T-helper 1 cell treated with Interleukin-12 subunit alpha and Interleukin-12 subunit beta and Interleukin-4 antibody, amounts not matched to agents 30 μg/mL and 1 μg/mL, for 36 hours (primary cell): ENCODE data around the gene OR51G2.

Experiments used
- H3K27ac Mint-ChIP-seq: one replicate; pipeline ENCODE4 v1.8.0; 2021; ENCODE audit warnings: mild to moderate bottlenecking, mixed read lengths
- H3K27me3 Mint-ChIP-seq: one replicate; pipeline ENCODE4 v1.8.0; 2021; ENCODE audit warnings: low read depth, mixed read lengths
- H3K36me3 Mint-ChIP-seq: one replicate; pipeline ENCODE4 v1.8.0; 2021; ENCODE audit warnings: low read depth, mixed read lengths
- H3K4me1 Mint-ChIP-seq: one replicate; pipeline ENCODE4 v1.8.0; 2021; ENCODE audit warnings: low read depth, mixed read lengths
- H3K4me3 Mint-ChIP-seq: one replicate; pipeline ENCODE4 v1.8.0; 2021; ENCODE audit warnings: mild to moderate bottlenecking, moderate library complexity, mixed read lengths
- H3K9me3 Mint-ChIP-seq: one replicate; pipeline ENCODE4 v1.8.0; 2021; ENCODE audit warnings: mixed read lengths

OR51G2 gene

DNA sequence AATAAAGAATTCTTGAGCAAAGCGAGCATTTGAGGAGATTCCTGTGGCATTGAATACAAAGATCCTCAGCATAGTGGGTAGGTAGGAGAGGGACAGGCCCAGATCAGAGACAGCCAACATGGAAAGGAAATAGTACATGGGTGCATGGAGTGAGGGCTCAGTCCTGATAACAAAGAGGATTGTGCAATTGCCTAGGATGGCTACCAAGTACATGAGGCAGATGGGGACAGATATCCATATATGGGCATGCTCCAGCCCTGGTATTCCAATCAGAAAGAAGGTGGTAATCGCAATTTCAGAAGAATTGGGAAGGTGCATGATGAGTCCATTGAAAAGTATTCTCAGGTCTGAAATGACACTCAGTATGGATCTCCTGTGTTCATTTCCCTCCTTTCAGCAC, 28.9 kb downstream of the OR51G2 start:
- no peaks in the 10 kb centered on the region for H3K4me1 Mint-ChIP-seq
- H3K4me3 Mint-ChIP-seq: no peak overlapping the region
- H3K27ac Mint-ChIP-seq: no peak overlapping the region
- H3K9me3 Mint-ChIP-seq: no peaks in the 10 kb centered on the region
- no peaks in the 10 kb centered on the region for H3K27me3 Mint-ChIP-seq
- no peaks in the 10 kb centered on the region for H3K36me3 Mint-ChIP-seq

DNA sequence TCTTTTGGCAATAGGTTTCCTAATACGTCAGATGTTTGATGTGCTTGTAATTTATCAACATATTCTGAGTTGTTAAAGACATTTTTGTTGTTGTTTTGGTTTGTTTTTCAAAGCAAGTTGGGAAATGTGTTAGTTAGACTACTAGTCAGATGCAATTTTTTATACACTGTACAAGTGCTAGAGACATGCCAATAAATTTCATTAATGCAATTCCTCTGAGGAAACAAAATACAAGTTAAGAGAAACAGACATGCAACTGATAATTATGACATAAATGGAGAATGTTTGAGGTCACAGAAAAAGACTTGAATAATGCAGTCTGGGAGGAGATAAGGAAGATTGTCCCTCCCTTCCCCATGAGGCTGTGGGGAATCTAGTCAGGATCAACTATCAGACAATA, 31.6 kb downstream of the OR51G2 start:
- H3K9me3 Mint-ChIP-seq: no peaks in the 10 kb centered on the region
- H3K4me3 Mint-ChIP-seq: no peak overlapping the region
- H3K4me1 Mint-ChIP-seq: no peaks in the 10 kb centered on the region
- H3K27me3 Mint-ChIP-seq: no peaks in the 10 kb centered on the region
- H3K27ac Mint-ChIP-seq: no peak overlapping the region
- no peaks in the 10 kb centered on the region for H3K36me3 Mint-ChIP-seq

DNA sequence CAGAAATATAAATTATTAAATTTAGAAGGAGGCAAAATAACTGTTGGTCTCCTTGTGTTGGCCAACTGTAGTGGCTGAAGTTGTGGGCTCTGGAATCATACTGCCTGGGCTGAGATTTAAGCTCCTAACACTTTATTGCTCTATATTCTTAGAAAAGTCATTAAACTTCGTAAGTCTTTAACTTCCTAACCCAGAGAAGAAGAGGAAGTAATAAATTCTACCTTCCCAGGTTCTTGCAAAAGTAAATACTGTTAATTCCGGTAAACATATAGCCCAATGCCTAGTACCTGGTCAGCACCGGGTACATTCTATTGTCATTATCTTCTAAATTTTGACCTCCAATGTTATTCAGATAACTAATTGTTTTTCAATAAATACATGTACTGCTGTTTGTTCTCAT, 33.0 kb downstream of the OR51G2 start:
- no peaks in the 10 kb centered on the region for H3K27me3 Mint-ChIP-seq
- H3K9me3 Mint-ChIP-seq: no peaks in the 10 kb centered on the region
- no peak overlapping the region for H3K27ac Mint-ChIP-seq
- no peak overlapping the region for H3K4me3 Mint-ChIP-seq
- no peaks in the 10 kb centered on the region for H3K36me3 Mint-ChIP-seq
- H3K4me1 Mint-ChIP-seq: no peaks in the 10 kb centered on the region

DNA sequence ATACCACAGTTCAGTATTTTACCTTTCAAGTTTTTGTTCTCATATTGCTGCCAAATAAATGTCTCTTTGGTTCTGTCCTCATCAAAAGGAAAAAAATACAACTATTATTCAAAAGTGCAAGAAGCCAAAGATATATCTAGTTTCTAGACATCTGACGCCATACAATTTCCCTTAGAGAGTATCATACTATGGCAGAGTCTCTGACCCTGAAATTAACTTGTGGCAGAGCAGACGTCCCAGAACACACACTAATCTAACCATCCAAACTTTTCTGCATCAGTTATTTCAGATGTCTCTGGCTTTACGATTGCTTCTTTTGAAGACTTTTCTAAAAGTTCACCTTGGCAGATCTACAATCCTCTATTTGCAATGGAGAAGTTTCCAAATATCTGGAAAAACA, 34.8 kb downstream of the OR51G2 start:
- no peak overlapping the region for H3K27ac Mint-ChIP-seq
- H3K4me1 Mint-ChIP-seq: no peaks in the 10 kb centered on the region
- no peaks in the 10 kb centered on the region for H3K27me3 Mint-ChIP-seq
- no peaks in the 10 kb centered on the region for H3K9me3 Mint-ChIP-seq
- no peaks in the 10 kb centered on the region for H3K36me3 Mint-ChIP-seq
- H3K4me3 Mint-ChIP-seq: no peak overlapping the region

DNA sequence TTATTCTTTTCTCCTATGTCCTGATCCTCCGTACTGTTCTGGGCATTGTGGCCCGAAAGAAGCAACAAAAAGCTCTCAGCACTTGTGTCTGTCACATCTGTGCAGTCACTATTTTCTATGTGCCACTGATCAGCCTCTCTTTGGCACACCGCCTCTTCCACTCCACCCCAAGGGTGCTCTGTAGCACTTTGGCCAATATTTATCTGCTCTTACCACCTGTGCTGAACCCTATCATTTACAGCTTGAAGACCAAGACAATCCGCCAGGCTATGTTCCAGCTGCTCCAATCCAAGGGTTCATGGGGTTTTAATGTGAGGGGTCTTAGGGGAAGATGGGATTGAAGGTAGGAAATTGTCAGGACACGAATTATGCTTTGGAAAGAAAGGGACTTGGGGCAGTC, 36.6 kb downstream of the OR51G2 start:
- no peaks in the 10 kb centered on the region for H3K27me3 Mint-ChIP-seq
- H3K4me3 Mint-ChIP-seq: no peak overlapping the region
- no peaks in the 10 kb centered on the region for H3K9me3 Mint-ChIP-seq
- no peaks in the 10 kb centered on the region for H3K4me1 Mint-ChIP-seq
- no peak overlapping the region for H3K27ac Mint-ChIP-seq
- no peaks in the 10 kb centered on the region for H3K36me3 Mint-ChIP-seq

DNA sequence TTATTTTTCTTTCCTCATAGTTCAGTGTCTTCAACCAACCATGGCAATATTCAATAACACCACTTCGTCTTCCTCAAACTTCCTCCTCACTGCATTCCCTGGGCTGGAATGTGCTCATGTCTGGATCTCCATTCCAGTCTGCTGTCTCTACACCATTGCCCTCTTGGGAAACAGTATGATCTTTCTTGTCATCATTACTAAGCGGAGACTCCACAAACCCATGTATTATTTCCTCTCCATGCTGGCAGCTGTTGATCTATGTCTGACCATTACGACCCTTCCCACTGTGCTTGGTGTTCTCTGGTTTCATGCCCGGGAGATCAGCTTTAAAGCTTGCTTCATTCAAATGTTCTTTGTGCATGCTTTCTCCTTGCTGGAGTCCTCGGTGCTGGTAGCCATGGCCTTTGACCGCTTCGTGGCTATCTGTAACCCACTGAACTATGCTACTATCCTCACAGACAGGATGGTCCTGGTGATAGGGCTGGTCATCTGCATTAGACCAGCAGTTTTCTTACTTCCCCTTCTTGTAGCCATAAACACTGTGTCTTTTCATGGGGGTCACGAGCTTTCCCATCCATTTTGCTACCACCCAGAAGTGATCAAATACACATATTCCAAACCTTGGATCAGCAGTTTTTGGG, 37.2 kb downstream of the OR51G2 start, which contains the start of gene OR51T1:
Gene OR51T1, plus strand, starts transcription at position 41 of the 641 bp plus-strand sequence. Its CDS starts 0 bp downstream, at position 41.
- Mint-ChIP-seq H3K27me3 (no peaks in the 10 kb centered on the region), H3K27ac (no peak within 1 kb of the TSS), H3K36me3 (no peaks in the 10 kb centered on the region), H3K9me3 (no peaks in the 10 kb centered on the region), H3K4me1 (no peaks in the 10 kb centered on the region), H3K4me3 (no peak within 1 kb of the TSS)

DNA sequence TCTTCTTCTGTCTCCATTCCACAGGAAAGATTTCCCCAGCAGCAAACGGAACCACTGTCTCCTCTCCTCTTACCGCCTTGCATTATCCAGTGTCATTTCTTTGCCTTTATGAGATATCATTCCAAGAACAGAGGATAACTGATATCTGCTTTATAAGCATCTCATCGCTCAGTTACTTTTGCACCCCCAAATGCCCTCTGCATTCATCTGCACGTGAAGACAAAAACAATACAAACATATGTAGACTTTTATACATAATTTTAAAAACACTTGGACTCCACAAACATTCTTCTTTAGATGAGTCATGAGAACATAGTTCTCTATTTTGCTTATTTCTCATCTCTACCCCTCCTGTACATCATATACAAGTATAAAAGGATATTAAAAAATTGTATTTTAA, 38.0 kb downstream of the OR51G2 start:
- H3K9me3 Mint-ChIP-seq: no peaks in the 10 kb centered on the region
- no peak overlapping the region for H3K27ac Mint-ChIP-seq
- no peak overlapping the region for H3K4me3 Mint-ChIP-seq
- H3K27me3 Mint-ChIP-seq: no peaks in the 10 kb centered on the region
- no peaks in the 10 kb centered on the region for H3K36me3 Mint-ChIP-seq
- H3K4me1 Mint-ChIP-seq: no peaks in the 10 kb centered on the region

DNA sequence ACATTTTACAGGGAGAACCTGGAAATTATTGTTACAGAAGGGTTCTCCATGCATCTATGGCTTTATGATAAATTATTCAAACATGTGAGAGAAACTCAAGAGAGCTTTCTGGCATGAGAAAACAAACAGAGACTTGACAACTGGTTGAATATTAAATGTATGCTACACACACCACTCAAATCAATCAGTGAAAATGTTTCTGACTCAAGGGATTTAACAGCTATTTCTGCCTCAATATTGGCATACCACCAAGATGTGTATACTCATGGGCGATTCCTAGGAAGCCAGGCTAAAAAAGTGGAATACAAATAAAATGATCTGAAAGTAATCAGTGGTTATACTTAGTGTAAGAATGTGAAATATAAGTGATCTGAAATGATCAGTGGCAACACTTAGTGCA, 53.3 kb downstream of the OR51G2 start:
- no peaks in the 10 kb centered on the region for H3K36me3 Mint-ChIP-seq

DNA sequence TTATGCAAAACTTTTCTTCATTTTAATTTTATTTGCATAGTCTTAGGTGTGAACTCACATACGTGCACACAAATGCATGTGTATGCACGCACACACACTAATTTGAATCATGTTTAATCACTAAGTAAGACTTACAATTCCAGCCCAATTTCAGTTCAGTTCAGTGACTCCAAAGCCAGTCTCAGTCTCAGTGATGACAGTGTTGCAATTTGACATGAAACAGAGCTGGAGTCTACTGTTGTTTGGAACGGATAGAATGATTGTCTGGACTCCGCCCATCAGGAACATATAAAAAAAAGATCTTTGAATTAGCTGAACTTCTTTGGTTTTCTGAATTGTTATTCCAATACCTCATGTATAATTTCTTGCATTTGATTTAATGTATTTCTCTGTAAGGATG, 55.3 kb downstream of the OR51G2 start:
- Mint-ChIP-seq H3K4me3 (no peak overlapping the region), H3K4me1 (no peaks in the 10 kb centered on the region), H3K27me3 (no peaks in the 10 kb centered on the region), H3K9me3 (no peaks in the 10 kb centered on the region), H3K36me3 (no peaks in the 10 kb centered on the region), H3K27ac (no peak overlapping the region)

More for the DNA sequence above, 53.3 kb downstream of the OR51G2 start:
- no peaks in the 10 kb centered on the region for H3K27me3 Mint-ChIP-seq
- no peak overlapping the region for H3K4me3 Mint-ChIP-seq
- H3K27ac Mint-ChIP-seq: no peak overlapping the region
- no peaks in the 10 kb centered on the region for H3K9me3 Mint-ChIP-seq
- H3K4me1 Mint-ChIP-seq: no peaks in the 10 kb centered on the region
